Skeletal muscle tissue (tissue), 4 donors: ENCODE results near the gene KIF18A. TPM values are rescaled to one million over a fixed set of nuclear protein-coding genes. Genes with fewer than 3 reads are reported as not detected.
"Not testable (repeated sequence)": the region's sequence is repeated elsewhere in the genome, so short reads cannot be mapped to it uniquely, and the experiment has no call there.

Source experiments
- H3K27ac ChIP-seq: one replicate; pipeline ENCODE4 v1.7.0; 2013; ENCODE audit warnings: mild to moderate bottlenecking, low read depth, low read length, inconsistent platforms
- H3K27me3 ChIP-seq, 3 donors: one replicate each; pipeline ENCODE4 v1.7.0; 2013; ENCODE audit warnings: low read length in 3 of 3; ENCODE audit not compliant: control insufficient read depth in 3 of 3, insufficient read depth in 3 of 3
- H3K36me3 ChIP-seq, 3 donors: one replicate each; pipeline ENCODE4 v1.7.0; 2013; ENCODE audit warnings: low read length in 3 of 3; ENCODE audit not compliant: control insufficient read depth in 3 of 3, insufficient read depth in 3 of 3
- H3K4me1 ChIP-seq, 3 donors: one replicate each; pipeline ENCODE4 v1.7.0; 2013; ENCODE audit warnings: low read length in 3 of 3, mild to moderate bottlenecking in 3 of 3; ENCODE audit not compliant: control insufficient read depth in 3 of 3, insufficient read depth in 3 of 3
- H3K4me3 ChIP-seq, 3 donors: one replicate each; pipeline ENCODE4 v1.7.0; 2013; ENCODE audit warnings: low read length in 3 of 3
- H3K9ac ChIP-seq, 3 donors: one replicate each; pipeline ENCODE4 v1.7.0; 2013; ENCODE audit warnings: low read length in 3 of 3, mild to moderate bottlenecking in 3 of 3, moderate library complexity in 2 of 3, low read depth in 1 of 3
- H3K9me3 ChIP-seq, 3 donors: one replicate each; pipeline ENCODE4 v1.7.0; 2013; ENCODE audit warnings: low read length in 3 of 3; ENCODE audit not compliant: control insufficient read depth in 3 of 3
- total RNA-seq: library from RNA; depleted of rRNA; stranded (reverse); fragments of >200 nt; gene quantifications from one replicate; pipeline ENCODE4 v1.2.3, GENCODE V29; 2014
- donor health status: Osteomylitis.

The KIF18A gene
- total RNA-seq, 1 donor from 2014 or later = 4.7 TPM

DNA sequence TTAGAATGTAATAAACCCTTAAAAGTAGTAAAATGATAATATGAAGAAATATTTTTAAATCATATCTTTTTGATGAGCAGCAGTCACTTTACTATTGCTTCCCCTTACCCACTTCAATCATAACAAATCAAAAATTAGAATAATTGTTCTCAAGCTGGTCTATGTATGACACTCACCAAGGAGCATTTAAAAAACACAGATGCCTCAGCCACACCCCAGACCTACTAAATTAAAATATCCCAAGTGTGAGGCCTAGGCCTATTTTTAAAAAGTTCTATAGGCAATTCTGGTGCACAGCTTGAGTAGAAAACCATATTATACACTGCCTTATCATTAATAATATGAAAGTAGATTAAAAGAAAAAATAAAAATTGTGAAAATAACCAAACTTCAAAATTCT, 15.2 kb downstream of the KIF18A start:
- no peaks in the 10 kb centered on the region for H3K4me1 ChIP-seq
- no peak overlapping the region for H3K4me3 ChIP-seq
- no peaks in the 10 kb centered on the region for H3K9me3 ChIP-seq
- H3K9ac ChIP-seq = no peak overlapping the region
- no peaks in the 10 kb centered on the region for H3K36me3 ChIP-seq
- no peaks in the 10 kb centered on the region for H3K27me3 ChIP-seq
- H3K27ac ChIP-seq = no peak overlapping the region

DNA sequence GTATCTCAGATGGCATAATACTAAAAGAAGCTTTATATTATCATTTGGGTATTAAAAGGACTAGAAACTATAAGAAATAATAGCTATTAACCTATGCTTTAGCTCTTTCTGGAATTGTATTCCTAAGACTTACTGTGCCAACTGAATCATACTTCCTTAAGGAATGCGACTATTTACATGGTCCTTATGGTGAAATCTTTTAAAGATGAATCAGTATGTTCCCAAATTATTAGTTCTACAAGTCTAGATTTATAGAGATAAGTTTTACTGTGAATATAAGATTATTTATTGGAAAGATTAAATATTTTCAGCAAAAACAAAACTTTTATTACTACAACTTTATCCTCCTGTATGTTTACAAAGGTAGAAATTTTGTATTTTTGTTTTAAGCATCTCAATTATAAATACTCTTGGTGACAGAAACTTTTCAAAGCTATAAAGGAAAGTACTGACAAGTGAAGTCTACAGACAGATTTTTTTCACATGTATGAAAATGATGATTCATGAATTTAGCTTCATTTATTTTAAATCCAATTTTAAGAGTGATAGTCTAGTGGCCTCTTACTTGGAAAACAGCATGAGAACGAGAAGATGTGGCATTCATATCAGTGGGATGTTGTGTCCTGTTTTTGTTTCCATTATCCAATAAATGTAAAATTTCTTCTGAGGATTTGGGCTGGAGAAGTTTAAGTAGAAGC, 17.8 kb downstream of the KIF18A start:
- Histone ChIP-seq H3K27me3 (no peaks in the 10 kb centered on the region), H3K27ac (no peak overlapping the region), H3K9me3 (no peaks in the 10 kb centered on the region), H3K9ac (no peak overlapping the region), H3K36me3 (no peaks in the 10 kb centered on the region), H3K4me3 (no peak overlapping the region), H3K4me1 (no peaks in the 10 kb centered on the region)

DNA sequence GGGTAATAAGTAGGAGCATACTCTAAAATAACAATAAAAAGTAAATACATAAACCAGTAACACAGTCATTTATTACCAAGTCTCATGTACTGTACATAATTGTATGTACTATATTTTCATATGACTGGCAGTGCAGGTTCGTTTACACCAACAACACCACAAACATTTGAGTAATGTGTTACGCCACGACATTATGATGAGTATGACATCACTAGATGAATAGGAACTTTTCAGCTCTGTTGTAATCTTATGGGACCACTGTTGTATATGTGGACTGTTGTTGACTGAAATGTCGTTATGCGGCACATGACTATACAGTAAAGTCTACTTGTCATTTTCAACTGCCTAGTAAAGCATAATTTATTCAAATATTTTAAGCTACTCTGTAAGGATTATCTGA, 18.6 kb downstream of the KIF18A start:
- Histone ChIP-seq H3K27me3 (no peaks in the 10 kb centered on the region), H3K9me3 (no peaks in the 10 kb centered on the region), H3K36me3 (no peaks in the 10 kb centered on the region), H3K4me1 (no peaks in the 10 kb centered on the region), H3K9ac (no peak overlapping the region), H3K27ac (no peak overlapping the region), H3K4me3 (no peak overlapping the region)

DNA sequence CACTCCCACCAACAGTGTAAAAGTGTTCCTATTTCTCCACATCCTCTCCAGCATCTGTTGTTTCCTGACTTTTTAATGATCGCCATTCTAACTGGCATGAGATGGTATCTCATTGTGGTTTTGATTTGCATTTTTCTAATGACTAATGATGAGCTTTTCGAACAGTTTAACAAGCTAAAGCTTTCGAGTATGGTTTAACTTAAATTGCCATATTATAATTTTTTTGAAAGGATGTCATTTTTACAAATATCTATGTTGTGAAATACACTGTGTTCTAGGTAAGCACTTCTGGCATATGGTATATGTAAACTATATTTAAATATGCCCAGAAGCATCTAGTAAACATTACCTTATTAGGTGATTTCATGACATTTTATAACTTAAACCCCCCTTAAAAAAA, 20.3 kb downstream of the KIF18A start:
- not testable (repeated sequence) for H3K9me3 ChIP-seq, H3K4me1 ChIP-seq, H3K4me3 ChIP-seq, H3K27ac ChIP-seq, H3K9ac ChIP-seq, H3K27me3 ChIP-seq, H3K36me3 ChIP-seq

DNA sequence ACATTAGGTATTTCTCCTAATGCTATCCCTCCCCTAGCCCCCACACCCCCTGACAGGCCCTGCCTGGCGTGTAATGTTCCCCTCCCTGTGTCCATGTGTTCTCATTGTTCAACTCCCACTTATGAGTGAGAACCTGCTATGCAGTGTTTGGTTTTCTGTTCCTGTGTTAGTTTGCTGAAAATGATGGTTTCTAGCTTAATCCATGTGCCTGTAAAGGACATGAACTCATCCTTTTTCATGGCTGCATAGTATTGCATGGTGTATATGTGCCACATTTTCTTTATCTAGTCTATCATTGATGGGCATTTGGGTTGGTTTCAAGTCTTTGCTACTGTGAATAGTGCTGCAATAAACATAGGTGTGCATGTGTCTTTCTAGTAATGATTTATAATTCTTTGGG, 20.8 kb downstream of the KIF18A start:
- H3K27ac ChIP-seq, H3K9me3 ChIP-seq, H3K4me3 ChIP-seq, H3K9ac ChIP-seq, H3K27me3 ChIP-seq, H3K4me1 ChIP-seq, H3K36me3 ChIP-seq: not testable (repeated sequence)

DNA sequence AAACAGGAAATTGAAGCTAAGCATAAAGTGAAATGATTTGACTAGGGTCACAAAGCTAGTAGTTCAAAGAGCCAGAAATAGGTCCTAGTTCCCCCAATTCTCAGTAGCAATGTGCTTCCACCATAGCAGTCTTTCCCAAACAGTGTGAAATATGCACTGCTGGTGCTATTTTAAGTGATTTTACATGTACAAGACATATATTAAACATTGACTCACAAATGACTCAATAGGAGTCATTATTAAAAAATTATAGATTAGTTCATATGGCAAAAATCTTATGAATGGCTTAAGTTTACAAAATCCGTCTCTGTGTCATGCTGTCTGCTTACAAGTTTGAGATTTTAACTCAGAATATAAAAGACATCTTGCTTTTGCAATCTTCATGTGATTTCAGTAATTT, 21.4 kb downstream of the KIF18A start:
- no peak overlapping the region for H3K27ac ChIP-seq
- no peaks in the 10 kb centered on the region for H3K27me3 ChIP-seq
- no peak overlapping the region for H3K9ac ChIP-seq
- no peaks in the 10 kb centered on the region for H3K36me3 ChIP-seq
- H3K4me3 ChIP-seq = no peak overlapping the region
- H3K9me3 ChIP-seq = no peaks in the 10 kb centered on the region
- no peaks in the 10 kb centered on the region for H3K4me1 ChIP-seq

DNA sequence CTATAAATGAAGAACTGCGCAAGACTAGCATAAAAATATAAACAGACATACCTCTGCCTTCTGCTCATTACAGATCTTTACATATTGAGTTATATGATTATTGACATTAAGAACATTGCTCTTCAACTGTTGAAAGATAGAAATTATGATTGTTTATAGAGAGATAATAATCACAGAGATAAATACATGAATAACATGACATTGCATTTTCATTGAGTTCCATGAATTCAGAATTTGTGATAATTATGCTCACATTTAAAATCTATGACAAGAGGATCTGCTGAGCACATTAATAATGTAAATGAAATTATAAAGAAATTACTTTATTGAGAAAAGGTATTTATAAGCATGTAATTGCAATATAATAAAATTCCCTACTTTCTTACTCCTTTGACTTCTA, 24.8 kb downstream of the KIF18A start:
- Histone ChIP-seq H3K36me3 (no peaks in the 10 kb centered on the region), H3K4me1 (no peaks in the 10 kb centered on the region), H3K9me3 (no peaks in the 10 kb centered on the region), H3K27me3 (no peaks in the 10 kb centered on the region), H3K9ac (no peak overlapping the region), H3K4me3 (no peak overlapping the region), H3K27ac (no peak overlapping the region)

DNA sequence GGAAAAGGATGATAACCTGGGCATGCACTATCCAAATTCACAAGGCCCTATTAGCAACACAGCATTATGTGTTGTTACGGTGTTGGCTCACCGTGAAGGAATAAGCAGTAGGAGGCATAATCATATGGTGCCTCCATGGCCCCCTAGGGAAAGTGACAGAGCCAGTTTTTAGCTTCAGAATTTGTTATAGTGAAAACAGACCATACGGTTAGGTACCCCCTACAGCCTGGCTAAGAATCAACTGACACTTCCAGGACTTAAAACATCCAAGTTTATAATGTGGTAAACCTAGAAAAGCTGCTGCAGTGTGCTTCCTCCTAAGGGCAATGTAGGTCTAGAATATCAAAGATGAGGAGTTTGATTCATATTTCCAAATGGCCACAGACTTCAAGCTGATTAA, 30.4 kb downstream of the KIF18A start:
- no peaks in the 10 kb centered on the region for H3K4me1 ChIP-seq
- H3K4me3 ChIP-seq = no peak overlapping the region
- H3K9ac ChIP-seq = no peak overlapping the region
- H3K9me3 ChIP-seq = no peaks in the 10 kb centered on the region
- no peaks in the 10 kb centered on the region for H3K36me3 ChIP-seq
- H3K27ac ChIP-seq = no peak overlapping the region
- H3K27me3 ChIP-seq = no peaks in the 10 kb centered on the region

DNA sequence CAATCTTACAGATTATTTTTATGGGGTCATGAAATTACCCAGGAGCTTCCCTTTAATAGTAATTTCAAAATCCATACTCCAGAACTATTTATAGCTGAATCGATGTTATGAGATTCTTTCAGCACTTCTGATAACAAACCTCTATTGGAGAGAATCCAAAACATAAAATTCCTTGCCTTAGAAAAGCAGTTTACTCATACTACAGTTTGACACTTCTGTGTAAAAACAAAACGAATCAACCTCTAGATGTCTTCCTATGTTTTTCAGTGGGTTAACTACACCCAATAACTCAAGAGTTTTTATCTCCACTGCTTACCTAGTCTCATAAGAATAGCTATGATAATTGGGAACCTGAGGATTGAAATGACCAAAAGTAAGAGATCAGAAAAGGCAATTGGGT, 35.6 kb downstream of the KIF18A start:
- Histone ChIP-seq H3K4me3 (no peak overlapping the region), H3K36me3 (no peaks in the 10 kb centered on the region), H3K27me3 (no peaks in the 10 kb centered on the region), H3K9ac (no peak overlapping the region), H3K4me1 (no peaks in the 10 kb centered on the region), H3K9me3 (no peaks in the 10 kb centered on the region), H3K27ac (no peak overlapping the region)

DNA sequence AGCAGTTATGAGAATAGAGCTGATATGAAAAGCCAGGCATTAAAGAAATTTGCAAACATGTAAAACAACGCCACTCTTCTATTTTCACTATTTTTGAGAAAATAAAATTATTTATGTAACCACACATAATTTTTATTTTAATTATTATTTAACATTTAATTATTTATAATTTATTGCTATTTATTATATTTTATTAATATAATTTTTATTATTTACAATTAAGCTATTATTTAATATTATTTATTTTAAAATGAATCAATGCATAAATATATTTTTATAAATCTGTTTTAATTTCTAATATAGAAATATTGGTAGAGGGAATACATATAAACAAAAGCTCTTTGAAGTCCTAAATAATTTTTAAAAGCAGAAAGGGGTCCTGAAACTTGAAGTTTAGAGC, 36.7 kb downstream of the KIF18A start:
- Histone ChIP-seq H3K4me3 (no peak overlapping the region), H3K27me3 (no peaks in the 10 kb centered on the region), H3K36me3 (no peaks in the 10 kb centered on the region), H3K9ac (no peak overlapping the region), H3K4me1 (no peaks in the 10 kb centered on the region), H3K9me3 (no peaks in the 10 kb centered on the region), H3K27ac (no peak overlapping the region)

DNA sequence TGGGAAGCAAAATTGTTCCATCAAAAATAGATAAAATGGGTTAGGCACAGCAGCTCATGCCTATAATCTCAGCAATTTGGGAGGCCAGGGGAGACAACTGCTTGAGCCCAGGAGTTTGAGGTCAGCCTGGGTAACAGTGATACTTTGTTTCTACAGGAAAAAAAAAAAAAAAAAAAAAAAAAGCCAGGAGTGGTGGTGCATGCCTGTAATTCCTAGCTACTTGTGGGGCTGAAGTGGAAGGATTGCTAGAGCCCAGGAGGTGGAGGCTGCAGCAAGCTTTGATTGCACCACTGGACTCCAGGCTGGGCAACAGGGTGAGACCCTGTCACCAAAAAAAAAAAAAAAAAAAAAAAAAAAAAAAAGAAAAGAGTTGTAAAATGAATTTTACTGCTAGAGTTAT, 49.6 kb downstream of the KIF18A start:
- H3K36me3 ChIP-seq = no peaks in the 10 kb centered on the region
- no peak overlapping the region for H3K27ac ChIP-seq
- no peaks in the 10 kb centered on the region for H3K9me3 ChIP-seq
- H3K4me1 ChIP-seq = no peaks in the 10 kb centered on the region
- H3K9ac ChIP-seq = no peak overlapping the region
- no peaks in the 10 kb centered on the region for H3K27me3 ChIP-seq
- no peak overlapping the region for H3K4me3 ChIP-seq
